ENCODE data around the gene SLC25A39. TPM values are rescaled to one million over a fixed set of nuclear protein-coding genes. Genes with fewer than 3 reads are reported as not detected.

SLC25A39 gene
- total RNA-seq, 8 experiments from 2014 or later, result 28.7 to 148 (median 56.1) TPM

- 23 to 90% (median 79%) methylated on average over 4 to 6 of the region's 9 CpGs; no CpG with 5 or more reads in 4 of the 10 experiments for WGBS, 10 experiments
- H3K27ac ChIP-seq, result no peak overlapping the region
- no peaks in the 10 kb centered on the region for H3K4me1 ChIP-seq (replicated peaks in 1 of 2)
- H3K4me3 ChIP-seq, result no peak overlapping the region
- ATAC-seq (replicated peaks in 6 of 8), result no peak
- in situ Hi-C loops (cut with MboI; ENCODE audit: low pct_unique_long_range_greater_than_20kb in 2 of 9, low sequenced_read_pairs in 9 of 9, unreplicated experiment in 9 of 9), result no loop called here
Observed at GRCh38 chr17:44293509-44294226, 31.0 kb downstream of the SLC25A39 start.

- in situ Hi-C loops (cut with MboI; ENCODE audit: low pct_unique_long_range_greater_than_20kb in 2 of 9, low sequenced_read_pairs in 9 of 9, unreplicated experiment in 9 of 9), result no loop called here
Observed at GRCh38 chr17:44287651-44288050, 37.0 kb downstream of the SLC25A39 start.

GRCh38 chr17:44284024-44284400 lies 40.6 kb downstream of the SLC25A39 start:
- H3K27ac ChIP-seq, result no peak overlapping the region
- in situ Hi-C loops (cut with MboI; ENCODE audit: low pct_unique_long_range_greater_than_20kb in 2 of 9, low sequenced_read_pairs in 9 of 9, unreplicated experiment in 9 of 9), result no loop called here
- H3K4me3 ChIP-seq, result no peak overlapping the region
- WGBS, 10 experiments, result 50 to 100% (median 83%) methylated on average over 1 to 3 of the region's 4 CpGs; no CpG with 5 or more reads in 3 of the 10 experiments
- no peaks in the 10 kb centered on the region for H3K4me1 ChIP-seq (replicated peaks in 1 of 2)
- no peak for ATAC-seq (replicated peaks in 6 of 8)

More at GRCh38 chr17:44287651-44288050, 37.0 kb downstream of the SLC25A39 start:
- Histone ChIP-seq H3K27ac (no peak overlapping the region), H3K4me1 (replicated peaks in 1 of 2) (no peaks in the 10 kb centered on the region), H3K4me3 (no peak overlapping the region)
- no peak for ATAC-seq (replicated peaks in 6 of 8)
- 17 to 83% (median 59%) methylated on average over 1 to 8 of the region's 8 CpGs; no CpG with 5 or more reads in 1 of the 10 experiments for WGBS, 10 experiments

GRCh38 chr17:44283344-44284023 lies 41.1 kb downstream of the SLC25A39 start:
- Histone ChIP-seq H3K27ac (no peak overlapping the region), H3K4me3 (no peak overlapping the region), H3K4me1 (replicated peaks in 1 of 2) (no peaks in the 10 kb centered on the region)
- 60 to 92% (median 86%) methylated on average over 1 to 2 of the region's 8 CpGs; no CpG with 5 or more reads in 7 of the 10 experiments for WGBS, 10 experiments
- ATAC-seq (replicated peaks in 6 of 8), result no peak
- in situ Hi-C loops (cut with MboI; ENCODE audit: low pct_unique_long_range_greater_than_20kb in 2 of 9, low sequenced_read_pairs in 9 of 9, unreplicated experiment in 9 of 9), result no loop called here

GRCh38 chr17:44282264-44282663 lies 42.4 kb downstream of the SLC25A39 start:
- Histone ChIP-seq H3K4me3 (no peak overlapping the region), H3K27ac (no peak overlapping the region), H3K4me1 (replicated peaks in 1 of 2) (no peaks in the 10 kb centered on the region)
- in situ Hi-C loops (cut with MboI; ENCODE audit: low pct_unique_long_range_greater_than_20kb in 2 of 9, low sequenced_read_pairs in 9 of 9, unreplicated experiment in 9 of 9), result no loop called here
- ATAC-seq (replicated peaks in 6 of 8), result no peak
- 17 to 63% (median 28%) methylated on average over 1 to 2 of the region's 3 CpGs; no CpG with 5 or more reads in 6 of the 10 experiments for WGBS, 10 experiments

GRCh38 chr17:44281570-44281969 lies 43.1 kb downstream of the SLC25A39 start:
- WGBS, 10 experiments, result 60 to 83% (median 64%) methylated on average over 1 to 2 of the region's 2 CpGs; no CpG with 5 or more reads in 6 of the 10 experiments
- H3K4me3 ChIP-seq, result no peak overlapping the region
- in situ Hi-C loops (cut with MboI; ENCODE audit: low pct_unique_long_range_greater_than_20kb in 2 of 9, low sequenced_read_pairs in 9 of 9, unreplicated experiment in 9 of 9), result no loop called here

GRCh38 chr17:44280392-44280937 lies 44.2 kb downstream of the SLC25A39 start:
- Histone ChIP-seq H3K4me3 (no peak overlapping the region), H3K4me1 (replicated peaks in 1 of 2) (no peaks in the 10 kb centered on the region), H3K27ac (no peak overlapping the region)
- no peak for ATAC-seq (replicated peaks in 6 of 8)
- WGBS, 10 experiments, result 40 to 71% (median 62%) methylated on average over 1 to 9 of the region's 12 CpGs; no CpG with 5 or more reads in 4 of the 10 experiments
- in situ Hi-C loops (cut with MboI; ENCODE audit: low pct_unique_long_range_greater_than_20kb in 2 of 9, low sequenced_read_pairs in 9 of 9, unreplicated experiment in 9 of 9), result no loop called here

More at GRCh38 chr17:44281570-44281969, 43.1 kb downstream of the SLC25A39 start:
- ATAC-seq (replicated peaks in 6 of 8), result no peak
- Histone ChIP-seq H3K27ac (no peak overlapping the region), H3K4me1 (replicated peaks in 1 of 2) (no peaks in the 10 kb centered on the region)

- Histone ChIP-seq H3K27ac (no peak overlapping the region), H3K4me3 (no peak overlapping the region), H3K4me1 (replicated peaks in 1 of 2) (no peaks in the 10 kb centered on the region)
- WGBS, 10 experiments, result 33 to 86% (median 40%) methylated on average over 4 to 14 of the region's 20 CpGs; no CpG with 5 or more reads in 6 of the 10 experiments
- peak in 6 of 8 experiments; percentile 39 to 100 (median 60) for ATAC-seq (replicated peaks in 6 of 8)
- in situ Hi-C loops (cut with MboI; ENCODE audit: low pct_unique_long_range_greater_than_20kb in 2 of 9, low sequenced_read_pairs in 9 of 9, unreplicated experiment in 9 of 9), result no loop called here
Observed at GRCh38 chr17:44279666-44280391, 44.8 kb downstream of the SLC25A39 start.

GRCh38 chr17:44279346-44279665 lies 45.3 kb downstream of the SLC25A39 start:
- H3K27ac ChIP-seq, result no peak overlapping the region
- ATAC-seq (replicated peaks in 6 of 8), result no peak
- H3K4me1 ChIP-seq (replicated peaks in 1 of 2), result no peaks in the 10 kb centered on the region
- in situ Hi-C loops (cut with MboI; ENCODE audit: low pct_unique_long_range_greater_than_20kb in 2 of 9, low sequenced_read_pairs in 9 of 9, unreplicated experiment in 9 of 9), result no loop called here
- H3K4me3 ChIP-seq, result no peak overlapping the region
- WGBS, 10 experiments, result 60 to 89% (median 83%) methylated on average over 1 to 2 of the region's 2 CpGs; no CpG with 5 or more reads in 5 of the 10 experiments

GRCh38 chr17:44277976-44278375 lies 46.6 kb downstream of the SLC25A39 start:
- Histone ChIP-seq H3K4me1 (replicated peaks in 1 of 2) (no peaks in the 10 kb centered on the region), H3K27ac (no peak overlapping the region), H3K4me3 (no peak overlapping the region)
- 0 to 85% (median 65%) methylated on average over 1 to 4 of the region's 4 CpGs; no CpG with 5 or more reads in 2 of the 10 experiments for WGBS, 10 experiments
- no peak for ATAC-seq (replicated peaks in 6 of 8)
- in situ Hi-C loops (cut with MboI; ENCODE audit: low pct_unique_long_range_greater_than_20kb in 2 of 9, low sequenced_read_pairs in 9 of 9, unreplicated experiment in 9 of 9), result no loop called here

GRCh38 chr17:44273607-44274006 lies 51.0 kb downstream of the SLC25A39 start:
- WGBS, 10 experiments, result 74 to 100% (median 86%) methylated on average over 1 to 3 of the region's 5 CpGs; no CpG with 5 or more reads in 3 of the 10 experiments
- no peaks in the 10 kb centered on the region for H3K4me1 ChIP-seq (replicated peaks in 1 of 2)
- H3K4me3 ChIP-seq, result no peak overlapping the region
- no peak overlapping the region for H3K27ac ChIP-seq
- no peak for ATAC-seq (replicated peaks in 6 of 8)
- in situ Hi-C loops (cut with MboI; ENCODE audit: low pct_unique_long_range_greater_than_20kb in 2 of 9, low sequenced_read_pairs in 9 of 9, unreplicated experiment in 9 of 9), result no loop called here

- ATAC-seq (replicated peaks in 6 of 8), result no peak
- in situ Hi-C loops (cut with MboI; ENCODE audit: low pct_unique_long_range_greater_than_20kb in 2 of 9, low sequenced_read_pairs in 9 of 9, unreplicated experiment in 9 of 9), result no loop called here
- Histone ChIP-seq H3K4me1 (replicated peaks in 1 of 2) (no peaks in the 10 kb centered on the region), H3K4me3 (no peak overlapping the region), H3K27ac (no peak overlapping the region)
- 63 to 88% (median 78%) methylated on average over 1 to 2 of the region's 6 CpGs; no CpG with 5 or more reads in 4 of the 10 experiments for WGBS, 10 experiments
Observed at GRCh38 chr17:44272954-44273353, 51.7 kb downstream of the SLC25A39 start.
